ACHN (cell line): ENCODE results near the gene AMPH.

Source experiments
- DNase-seq: peaks from one replicate; pipeline ENCODE4 v3.0.0-alpha.2; 2015
- in situ Hi-C: cut with HindIII; loops from 2 replicates; pipeline ENCODE4 v1.10.0; 2017; ENCODE audit warnings: low sequenced_read_pairs, low pct_ligation_motif_present, low pct_unique_long_range_greater_than_20kb

AMPH gene

GRCh38 chr7:38492010-38492409 is 139.2 kb downstream of the AMPH start:
- no peak for DNase-seq
- in situ Hi-C loops, result no loop called here

DNA sequence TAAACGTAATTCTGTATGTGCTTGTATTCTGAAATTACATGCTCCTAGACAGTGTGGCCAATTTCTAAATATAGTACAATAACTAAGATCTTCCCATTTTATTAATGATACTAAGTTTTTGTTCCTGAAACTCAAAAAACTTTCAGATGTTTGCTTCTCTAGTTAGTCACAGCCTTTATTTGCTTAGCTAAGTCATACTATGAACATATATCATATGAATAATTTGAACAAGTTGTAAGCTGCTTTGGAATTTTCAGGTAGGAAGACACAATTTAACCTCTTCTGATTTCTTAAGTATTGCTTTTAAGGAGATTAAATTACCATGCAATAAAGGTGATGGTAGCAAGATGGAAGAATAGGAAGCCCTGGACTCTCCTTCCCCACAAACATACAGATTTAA is 148.7 kb downstream of the AMPH start:
- DNase-seq, result no peak
- in situ Hi-C loops, result no loop called here

GRCh38 chr7:38481401-38481800 is 149.8 kb downstream of the AMPH start:
- DNase-seq, result no peak
- in situ Hi-C loops, result no loop called here

DNA sequence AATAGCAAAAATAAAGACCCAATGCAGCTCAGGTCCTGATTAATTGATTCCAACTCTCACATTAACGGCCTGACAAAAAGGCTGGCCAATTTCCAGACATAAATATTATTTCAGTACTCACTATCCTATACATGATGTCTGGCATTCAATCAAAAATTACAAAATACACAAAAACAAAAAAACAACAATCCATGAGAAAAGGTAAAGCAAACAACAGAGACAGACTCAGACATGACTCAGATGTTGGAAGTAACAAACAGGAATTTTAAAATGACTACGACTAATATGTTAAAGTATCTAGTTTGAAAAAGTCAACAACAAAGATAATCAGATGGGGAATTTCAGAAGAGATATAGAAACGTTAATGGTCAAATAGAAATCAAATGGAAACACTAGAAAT is 152.8 kb downstream of the AMPH start:
- no peak for DNase-seq
- in situ Hi-C loops, result no loop called here

DNA sequence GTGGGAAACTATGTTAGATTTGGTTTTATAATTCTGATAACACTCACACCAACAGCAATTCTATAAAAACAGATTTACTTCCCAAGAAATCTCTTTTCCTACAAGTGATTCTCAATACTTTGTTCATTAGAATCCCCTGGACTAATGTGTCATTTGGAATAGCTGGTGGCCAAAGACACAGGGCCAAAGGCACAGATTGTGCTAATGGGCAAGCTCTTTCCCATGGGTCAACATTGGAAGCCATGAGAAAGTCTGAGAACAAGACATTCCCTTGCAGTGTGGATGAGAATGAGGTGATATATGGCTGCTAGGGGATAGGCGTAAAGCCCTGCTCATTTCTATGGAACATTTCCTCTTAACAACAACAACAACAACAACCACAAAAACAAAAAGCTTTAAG is 153.8 kb downstream of the AMPH start:
- in situ Hi-C loops, result no loop called here
- no peak for DNase-seq

GRCh38 chr7:38476764-38477163 is 154.4 kb downstream of the AMPH start:
- no peak for DNase-seq
- in situ Hi-C loops, result no loop called here

- in situ Hi-C loops, result no loop called here
- no peak for DNase-seq
Observed at GRCh38 chr7:38465956-38466355, 165.2 kb downstream of the AMPH start.

DNA sequence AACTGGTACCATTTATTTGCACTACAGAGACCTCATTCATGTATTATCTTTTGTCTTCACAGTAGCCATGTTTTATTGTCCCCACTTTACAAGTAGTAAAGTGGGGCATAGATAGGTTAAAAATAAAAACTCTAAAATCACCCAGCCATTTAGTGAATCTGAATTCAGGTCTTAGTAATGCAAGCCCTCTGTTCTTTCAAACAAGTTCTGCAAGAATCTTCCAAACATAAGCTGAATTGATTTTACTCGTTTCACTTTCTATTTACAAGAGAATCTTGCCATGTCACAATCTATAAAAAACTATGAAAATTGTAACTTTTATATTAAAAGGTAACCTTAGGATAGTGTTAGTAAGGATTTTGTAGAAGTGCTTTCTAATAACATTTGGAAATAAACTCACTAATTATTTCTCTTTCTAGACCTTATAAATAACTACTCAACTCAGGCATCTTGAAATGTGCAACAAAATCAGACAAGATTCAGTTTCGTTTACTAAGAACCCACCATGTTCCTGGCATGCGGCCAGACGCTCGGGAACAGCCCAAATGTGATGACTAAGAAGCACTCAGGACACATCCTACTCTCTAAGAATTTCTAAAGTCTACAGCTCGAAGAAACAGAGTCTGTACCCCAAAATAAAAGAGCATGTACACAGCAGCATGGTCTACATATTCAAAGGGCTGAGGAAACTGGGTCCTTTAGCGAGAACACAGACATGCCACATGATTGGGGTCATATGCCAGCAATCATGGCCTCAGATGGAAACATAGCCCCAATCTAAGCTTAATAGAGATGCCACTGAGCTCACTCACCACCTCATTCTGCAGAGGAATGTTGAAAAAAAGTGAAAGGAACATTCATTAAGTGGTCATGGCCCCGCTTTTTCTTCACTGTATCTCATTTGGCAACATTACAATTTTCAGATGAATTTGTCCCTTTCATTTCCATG is 167.6 kb downstream of the AMPH start:
- in situ Hi-C loops, result no loop called here
- no peak for DNase-seq

DNA sequence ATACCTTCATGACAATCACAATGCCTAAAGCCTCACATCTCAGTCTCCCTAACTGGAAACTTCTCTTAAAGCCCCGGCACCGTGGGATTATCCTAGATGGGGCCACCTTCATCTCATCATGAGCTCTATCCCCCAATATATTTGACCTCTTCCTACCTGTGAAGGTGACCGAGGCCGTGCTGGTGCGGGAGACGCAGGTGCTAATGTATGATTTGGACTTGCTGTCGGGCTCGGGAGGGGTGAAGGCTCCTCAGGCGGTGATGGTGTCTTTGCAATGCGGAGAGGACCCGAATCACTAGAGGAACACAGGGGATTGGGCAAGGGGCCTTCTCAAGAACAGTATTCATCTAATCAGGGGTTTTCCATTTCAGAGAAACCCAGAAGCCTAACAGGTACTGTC is 168.4 kb downstream of the AMPH start:
- no peak for DNase-seq
- in situ Hi-C loops, result no loop called here

- in situ Hi-C loops, result no loop called here
- DNase-seq, result no peak
Observed at GRCh38 chr7:38461887-38462286, 169.3 kb downstream of the AMPH start.

- in situ Hi-C loops, result no loop called here
Observed at GRCh38 chr7:38453826-38454225, 177.3 kb downstream of the AMPH start.

GRCh38 chr7:38453168-38453567 is 178.0 kb downstream of the AMPH start:
- in situ Hi-C loops, result no loop called here
- no peak for DNase-seq

More at GRCh38 chr7:38453826-38454225, 177.3 kb downstream of the AMPH start:
- DNase-seq, result no peak

- in situ Hi-C loops, result no loop called here
- no peak for DNase-seq
Observed at GRCh38 chr7:38452681-38453108, 178.5 kb downstream of the AMPH start.

DNA sequence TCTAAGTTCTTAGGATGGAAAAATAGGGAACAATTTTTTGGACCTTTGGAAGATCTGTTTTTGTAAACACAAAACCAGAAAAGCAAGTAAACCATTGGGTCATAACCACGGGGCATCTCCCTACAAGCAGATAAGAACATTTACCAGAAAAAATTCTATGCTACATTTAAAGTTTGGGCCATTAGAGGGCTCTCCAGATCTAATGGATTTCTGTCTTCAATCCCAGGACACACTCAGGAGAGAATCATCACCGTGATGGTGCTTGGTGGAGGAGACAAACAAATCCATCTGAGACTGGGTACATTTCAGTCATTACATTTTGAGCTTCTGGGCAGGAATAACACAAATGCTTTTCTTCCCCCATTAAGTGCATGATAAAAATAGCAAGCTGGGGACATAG is 179.3 kb downstream of the AMPH start:
- peak; percentile 57 for DNase-seq
- in situ Hi-C loops, result no loop called here

- in situ Hi-C loops, result no loop called here
- no peak for DNase-seq
Observed at GRCh38 chr7:38448584-38449234, 182.5 kb downstream of the AMPH start.

DNA sequence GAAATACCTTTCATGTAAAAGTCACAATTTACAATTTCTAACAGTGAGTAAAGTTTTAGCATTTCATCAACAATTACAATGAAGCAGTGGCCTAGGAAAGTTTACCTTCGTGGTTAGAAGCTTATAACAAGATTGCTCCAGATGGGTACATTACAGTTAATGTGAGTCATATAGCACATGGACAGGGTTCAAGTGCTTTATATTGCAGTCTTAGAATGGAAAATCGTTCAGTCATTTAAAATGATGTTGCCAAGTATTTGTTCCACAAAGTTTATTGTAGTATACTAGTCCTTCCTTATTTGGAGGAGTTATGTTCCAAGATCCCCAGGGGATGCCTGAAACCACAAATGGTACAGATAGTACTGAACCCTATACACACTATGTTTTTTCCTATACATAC is 183.1 kb downstream of the AMPH start:
- DNase-seq, result no peak
- in situ Hi-C loops, result no loop called here

DNA sequence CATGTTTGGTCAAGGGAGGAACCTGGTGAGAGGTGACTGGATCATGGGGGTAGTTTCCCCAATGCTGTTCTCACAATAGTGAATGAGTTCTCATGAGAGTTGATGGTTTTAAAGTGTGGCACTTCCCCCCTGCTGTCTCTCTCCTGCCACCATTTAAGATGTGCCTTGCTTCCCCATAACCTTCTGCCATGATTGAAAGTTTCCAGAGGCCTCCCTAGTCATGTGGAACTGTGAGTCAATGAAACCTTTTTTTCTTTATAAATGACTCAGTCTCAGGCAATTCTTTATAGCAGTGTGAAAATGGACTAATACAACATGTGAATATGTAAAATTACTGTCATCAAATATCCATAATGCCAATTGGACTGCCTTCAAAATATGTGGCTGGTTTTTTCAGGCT is 192.2 kb downstream of the AMPH start:
- in situ Hi-C loops, result no loop called here

GRCh38 chr7:38432671-38433070 is 198.5 kb downstream of the AMPH start:
- in situ Hi-C loops, result no loop called here
- DNase-seq, result no peak

More for the DNA sequence above, 192.2 kb downstream of the AMPH start:
- DNase-seq, result no peak

- DNase-seq, result no peak
- in situ Hi-C loops, result no loop called here
Observed at GRCh38 chr7:38432080-38432479, 199.1 kb downstream of the AMPH start.

DNA sequence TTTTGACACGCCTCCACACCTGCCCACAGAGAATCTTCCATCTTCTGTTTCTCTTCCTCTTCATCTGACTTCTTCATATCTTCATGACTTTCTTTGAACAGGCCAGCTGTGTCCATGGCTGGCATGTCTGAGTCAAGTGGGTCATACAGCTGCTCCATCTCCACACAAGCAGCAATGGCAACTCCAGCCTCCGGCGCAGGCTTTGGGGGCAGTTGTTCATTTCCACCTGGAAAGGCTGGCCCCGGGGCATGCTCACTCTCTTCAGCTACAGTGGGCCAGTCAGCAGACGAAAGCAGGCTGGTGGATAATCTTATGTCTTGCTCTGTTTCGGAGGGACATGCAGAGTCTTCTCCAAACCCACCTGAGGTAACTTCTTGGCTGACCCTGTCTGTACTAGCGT is 202.1 kb downstream of the AMPH start:
- in situ Hi-C loops, result no loop called here
- no peak for DNase-seq
